IMR-90 (cell line): ENCODE measurements around the gene TXNL4A. TPM values are rescaled to one million over a fixed set of nuclear protein-coding genes. Genes with fewer than 3 reads are reported as not detected.

Experiments used
- ATAC-seq: fragments of 200-7000 bp; cut with Tn5 transposase; 2 replicates; pipeline ENCODE4 v1.9.1; 2020; ENCODE audit warnings: low read depth, mild to moderate bottlenecking, moderate library complexity
- BruUV-seq: library from RNA; stranded (reverse); fragments of 400-500 nt; replicated peaks from 2 replicates; lab custom pipeline; 2021; lab: Mats Ljungman, UMichigan
- CTCF ChIA-PET: fragments of 300-600 bp; formaldehyde crosslinking; extraction: SDS; loops from one replicate; lab custom pipeline; 2021; ENCODE audit warnings: antibody characterized with exemption; lab: Yijun Ruan, JAX
- POLR2A ChIA-PET: fragments of 300-600 bp; sonication (Branson Sonifier 250); formaldehyde crosslinking; loops from one replicate; lab custom pipeline; 2022; ENCODE audit warnings: antibody characterized with exemption; ENCODE audit not compliant: unreplicated experiment; lab: Charles Lee
- DNase-seq: peaks from one replicate; pipeline ENCODE4 v3.0.0; 2013
- H2AFZ ChIP-seq: replicated peaks from 2 replicates; pipeline ENCODE3; 2013; ENCODE audit warnings: low read length, mild to moderate bottlenecking; ENCODE audit not compliant: poor library complexity
- H2AK5ac ChIP-seq: 2 replicates; pipeline ENCODE4 v1.6.1; 2013; ENCODE audit warnings: low read depth, low read length, inconsistent platforms
- H2AK9ac ChIP-seq: replicated peaks from 2 replicates; pipeline ENCODE3; 2013; ENCODE audit warnings: mild to moderate bottlenecking, low read depth, low read length, moderate library complexity; ENCODE audit not compliant: poor library complexity
- H2BK120ac ChIP-seq: 2 replicates; pipeline ENCODE4 v1.6.1; 2013; ENCODE audit warnings: low read depth, low read length, inconsistent platforms
- H2BK15ac ChIP-seq: 3 replicates; pipeline ENCODE4 v1.6.1; 2013; ENCODE audit warnings: low read depth, low read length, inconsistent platforms
- H2BK20ac ChIP-seq: 2 replicates; pipeline ENCODE4 v1.6.1; 2013; ENCODE audit warnings: low read depth, mild to moderate bottlenecking, inconsistent platforms, low read length, moderate library complexity
- H2BK5ac ChIP-seq: 2 replicates; pipeline ENCODE4 v1.6.1; 2013; ENCODE audit warnings: mild to moderate bottlenecking, low read depth, low read length, inconsistent platforms; ENCODE audit not compliant: poor library complexity, severe bottlenecking
- H3K14ac ChIP-seq: replicated peaks from 2 replicates; pipeline ENCODE4 v1.6.1; 2013; ENCODE audit warnings: low read depth, low read length, inconsistent platforms
- H3K18ac ChIP-seq: 2 replicates; pipeline ENCODE4 v1.6.1; 2013; ENCODE audit warnings: low read depth, low read length, control low read depth
- H3K23ac ChIP-seq: 2 replicates; pipeline ENCODE4 v1.6.1; 2013; ENCODE audit warnings: low read depth, low read length, inconsistent platforms
- H3K27ac ChIP-seq: 2 replicates; pipeline ENCODE4 v1.5.1; 2013; ENCODE audit warnings: mild to moderate bottlenecking, control low read depth, low read length; ENCODE audit not compliant: insufficient read depth
- H3K27me3 ChIP-seq: 2 replicates; pipeline ENCODE4 v1.6.1; 2013; ENCODE audit warnings: low read length; ENCODE audit not compliant: control insufficient read depth, insufficient read depth
- H3K36me3 ChIP-seq: 2 replicates; pipeline ENCODE4 v1.6.1; 2013; ENCODE audit warnings: low read length, mixed read lengths; ENCODE audit not compliant: control insufficient read depth, insufficient read depth
- H3K4ac ChIP-seq: 2 replicates; pipeline ENCODE4 v1.6.1; 2013; ENCODE audit warnings: low read depth, low read length, inconsistent platforms
- H3K4me1 ChIP-seq: 2 replicates; pipeline ENCODE4 v1.6.1; 2013; ENCODE audit warnings: low read length, mixed read lengths; ENCODE audit not compliant: control insufficient read depth, insufficient read depth
- H3K4me2 ChIP-seq: 2 replicates; pipeline ENCODE4 v1.6.1; 2013; ENCODE audit warnings: low read depth, mild to moderate bottlenecking, control low read depth, low read length, moderate library complexity
- H3K4me3 ChIP-seq: 2 replicates; pipeline ENCODE4 v1.5.1; 2013; ENCODE audit warnings: low read depth, mild to moderate bottlenecking, control low read depth, low read length, moderate library complexity; ENCODE audit not compliant: insufficient read depth
- H3K56ac ChIP-seq: 2 replicates; pipeline ENCODE4 v1.6.1; 2013; ENCODE audit warnings: low read length, inconsistent platforms; ENCODE audit not compliant: insufficient read depth; ENCODE audit errors: extremely low read depth
- H3K79me1 ChIP-seq, 2 experiments: 2 replicates each; pipeline ENCODE4 v1.6.1; 2013; ENCODE audit warnings: low read length in 2 of 2, inconsistent platforms in 1 of 2, low read depth in 1 of 2
- H3K9ac ChIP-seq: 2 replicates; pipeline ENCODE4 v1.6.1; 2013; ENCODE audit warnings: low read depth, low read length, control low read depth
- H3K9me1 ChIP-seq: 2 replicates; pipeline ENCODE4 v1.6.1; 2013; ENCODE audit warnings: low read length, inconsistent platforms; ENCODE audit not compliant: insufficient read depth
- H3K9me3 ChIP-seq: 2 replicates; pipeline ENCODE4 v1.6.1; 2013; ENCODE audit warnings: low read length; ENCODE audit not compliant: control insufficient read depth, insufficient read depth
- H4K20me1 ChIP-seq: 2 replicates; pipeline ENCODE4 v1.6.1; 2013; ENCODE audit warnings: low read length, inconsistent platforms; ENCODE audit not compliant: insufficient read depth
- H4K5ac ChIP-seq: 2 replicates; pipeline ENCODE4 v1.6.1; 2013; ENCODE audit warnings: mild to moderate bottlenecking, low read depth, low read length, control low read depth
- H4K8ac ChIP-seq, 2 experiments: 2 replicates each; pipeline ENCODE4 v1.6.1; 2013; ENCODE audit warnings: low read depth in 2 of 2, low read length in 2 of 2, control low read depth in 1 of 2, inconsistent platforms in 1 of 2
- H4K91ac ChIP-seq: 2 replicates; pipeline ENCODE4 v1.6.1; 2013; ENCODE audit warnings: low read depth, low read length, inconsistent platforms; ENCODE audit not compliant: insufficient read depth
- BHLHE40 ChIP-seq: fragments of 150-350 bp; IDR thresholded peaks from 2 replicates; pipeline ENCODE4 v1.6.1; 2016; ENCODE audit warnings: mild to moderate bottlenecking, low read depth, low read length
- CEBPB ChIP-seq: IDR thresholded peaks from 2 replicates; pipeline ENCODE4 v1.6.1; 2012; ENCODE audit warnings: low read depth, low read length, improper control_type of control experiment
- FOS ChIP-seq: fragments of 150-350 bp; IDR thresholded peaks from 2 replicates; pipeline ENCODE4 v1.6.1; 2016; ENCODE audit warnings: low read depth, low read length
- MAFK ChIP-seq: IDR thresholded peaks from 2 replicates; pipeline ENCODE4 v1.6.1; 2012; ENCODE audit warnings: low read depth, low read length, improper control_type of control experiment
- MAZ ChIP-seq: IDR thresholded peaks from 2 replicates; pipeline ENCODE4 v1.6.1; 2012; ENCODE audit warnings: low read depth, mild to moderate bottlenecking, low read length, improper control_type of control experiment, moderate library complexity, borderline replicate concordance
- MXI1 ChIP-seq: IDR thresholded peaks from 2 replicates; pipeline ENCODE4 v1.6.1; 2012; ENCODE audit warnings: low read depth, mild to moderate bottlenecking, low read length, moderate library complexity, borderline replicate concordance
- NFE2L2 ChIP-seq: fragments of 150-350 bp; IDR thresholded peaks from 2 replicates; pipeline ENCODE4 v1.6.1; 2016; ENCODE audit warnings: low read depth, mild to moderate bottlenecking, low read length
- RCOR1 ChIP-seq: IDR thresholded peaks from 2 replicates; pipeline ENCODE4 v1.6.1; 2012; ENCODE audit warnings: mild to moderate bottlenecking, low read length, improper control_type of control experiment; ENCODE audit not compliant: insufficient replicate concordance
- SMC3 ChIP-seq: fragments of 150-350 bp; IDR thresholded peaks from 2 replicates; pipeline ENCODE4 v1.6.1; 2016; ENCODE audit warnings: low read depth, mild to moderate bottlenecking, antibody characterized with exemption, low read length, moderate library complexity
- USF2 ChIP-seq: fragments of 150-350 bp; IDR thresholded peaks from 2 replicates; pipeline ENCODE4 v1.6.1; 2017; ENCODE audit warnings: mild to moderate bottlenecking, antibody characterized with exemption, low read length, low read depth
- WGBS, 2 experiments: methylation state at CpG; one replicate each; pipeline versions ENCODE4 v1.1.5 to v1.1.7; 2013; ENCODE audit warnings: missing lambda C conversion rate in 2 of 2; ENCODE audit not compliant: insufficient read length in 1 of 2; ENCODE audit errors: extremely low coverage in 2 of 2; 5-methylcytosine and 5-hydroxymethylcytosine counted together
- dilution Hi-C: fragments of 300-500 bp; cut with HindIII; formaldehyde crosslinking; loops from one replicate; pipeline ENCODE4 v1.14.3; 2018; ENCODE audit warnings: low sequenced_read_pairs; ENCODE audit not compliant: unreplicated experiment
- in situ Hi-C: fragments of 300-500 bp; cut with MboI; formaldehyde crosslinking; loops from 3 replicates; pipeline ENCODE4 v1.14.3; 2019; ENCODE audit warnings: low sequenced_read_pairs, inconsistent platforms, mixed read lengths
- intact Hi-C: fragments of 100-400 bp; cut with micrococcal nuclease; formaldehyde crosslinking; loops from 2 replicates; pipeline ENCODE4 v1.10.0; 2022
- polyA plus RNA-seq, 3 experiments: library from polyadenylated mRNA; depleted of rRNA; stranded (reverse); fragments of >200 nt; gene quantifications; 2 replicates each; pipeline ENCODE4 v1.2.3, GENCODE V29; 2012; ENCODE audit warnings: low replicate concordance in 1 of 3
- total RNA-seq: library from RNA; depleted of rRNA; stranded (reverse); fragments of >200 nt; gene quantifications from 2 replicates; pipeline ENCODE4 v1.2.3, GENCODE V29; 2012
- TF ChIP-seq, protein P1 (sequence below): conservative IDR thresholded peaks from 2 replicates; pipeline ENCODE4 v1.5.1; 2012; ENCODE audit warnings: mild to moderate bottlenecking, low read depth, low read length, improper control_type of control experiment

The TXNL4A gene
- total and polyA plus RNA-seq, 2 of the 4 experiments (the other 2 are of a cell fraction) = 38.7 to 103 TPM

- TF ChIP-seq MAFK (no peak), MXI1 (peak; percentile 82)
Measured at GRCh38 chr18:80033181-80034067, 45.1 kb upstream of the TXNL4A start (continued).

DNA sequence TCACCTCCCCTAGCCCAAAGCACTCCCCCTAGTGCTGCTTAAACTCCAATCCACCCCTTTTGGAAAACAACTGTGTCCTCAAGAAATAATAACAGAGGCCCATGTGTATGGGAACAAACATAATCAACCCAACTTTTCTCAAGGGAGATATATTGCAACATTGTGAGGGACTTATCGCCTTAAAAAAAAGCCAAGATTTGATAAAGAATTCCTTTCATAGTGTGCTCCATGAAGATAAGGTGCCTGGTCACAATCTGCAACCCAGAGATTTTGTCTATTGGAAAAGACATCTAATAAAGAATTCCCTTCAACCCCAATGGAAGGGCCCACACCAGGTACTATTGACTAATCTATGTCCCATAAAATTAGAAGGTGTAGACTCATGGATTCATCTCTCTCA lies 41.3 kb upstream of the TXNL4A start:
- Histone ChIP-seq H2AK5ac (no peak overlapping the region), H3K14ac (no peak overlapping the region), H3K9me1 (0 out of 2 replicates have a peak, but pooled peaks cover 2% of the 10 kb centered on the region), H3K9me3 (peaks cover 10% of the 10 kb centered on the region), H4K5ac (no peak overlapping the region), H2BK15ac (no peak overlapping the region), H3K79me1 (peaks cover 0 to 13% of the 10 kb centered on the region in 2 experiments; a peak in 2 of 4 replicates), H3K4ac (no peak overlapping the region), H3K36me3 (no peaks in the 10 kb centered on the region), H3K9ac (no peak overlapping the region), H3K4me3 (no peak overlapping the region), H3K23ac (no peak overlapping the region), H4K91ac (no peak overlapping the region), H3K56ac (no peak overlapping the region), H2AK9ac (no peak overlapping the region), H3K27me3 (no peaks in the 10 kb centered on the region), H3K18ac (no peak overlapping the region), H3K4me2 (no peak overlapping the region), H2BK20ac (no peak overlapping the region), H2AFZ (no peak overlapping the region), H2BK120ac (no peak overlapping the region), H4K8ac (no peak overlapping the region), H4K20me1 (no peaks in the 10 kb centered on the region), H3K4me1 (no peaks in the 10 kb centered on the region), H3K27ac (no peak overlapping the region), H2BK5ac (no peak overlapping the region)
- POLR2A ChIA-PET = no interaction called here
- no peak for DNase-seq
- in situ Hi-C loops (no loop called here), intact Hi-C loops (loop anchor here (10.0 kb wide), 1 partner anchor 335 kb away; no protein-coding TSS in a partner anchor), dilution Hi-C loops (no loop called here)
- BruUV-seq = no TSS peak
- no peak for TF ChIP-seq MXI1
- no peak for TF ChIP-seq NFE2L2
- TF ChIP-seq SMC3 = no peak
- no peak for TF ChIP-seq MAZ
- no peak for TF ChIP-seq USF2
- no peak for TF ChIP-seq RCOR1
- no peak for TF ChIP-seq BHLHE40
- TF ChIP-seq FOS = no peak
- TF ChIP-seq CEBPB = no peak
- TF ChIP-seq, protein P1, sequence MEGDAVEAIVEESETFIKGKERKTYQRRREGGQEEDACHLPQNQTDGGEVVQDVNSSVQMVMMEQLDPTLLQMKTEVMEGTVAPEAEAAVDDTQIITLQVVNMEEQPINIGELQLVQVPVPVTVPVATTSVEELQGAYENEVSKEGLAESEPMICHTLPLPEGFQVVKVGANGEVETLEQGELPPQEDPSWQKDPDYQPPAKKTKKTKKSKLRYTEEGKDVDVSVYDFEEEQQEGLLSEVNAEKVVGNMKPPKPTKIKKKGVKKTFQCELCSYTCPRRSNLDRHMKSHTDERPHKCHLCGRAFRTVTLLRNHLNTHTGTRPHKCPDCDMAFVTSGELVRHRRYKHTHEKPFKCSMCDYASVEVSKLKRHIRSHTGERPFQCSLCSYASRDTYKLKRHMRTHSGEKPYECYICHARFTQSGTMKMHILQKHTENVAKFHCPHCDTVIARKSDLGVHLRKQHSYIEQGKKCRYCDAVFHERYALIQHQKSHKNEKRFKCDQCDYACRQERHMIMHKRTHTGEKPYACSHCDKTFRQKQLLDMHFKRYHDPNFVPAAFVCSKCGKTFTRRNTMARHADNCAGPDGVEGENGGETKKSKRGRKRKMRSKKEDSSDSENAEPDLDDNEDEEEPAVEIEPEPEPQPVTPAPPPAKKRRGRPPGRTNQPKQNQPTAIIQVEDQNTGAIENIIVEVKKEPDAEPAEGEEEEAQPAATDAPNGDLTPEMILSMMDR = no peak
- CTCF ChIA-PET = no interaction called here
- no CpG with 5 or more reads among the region's 1 CpG for WGBS, 2 experiments
- no peak for ATAC-seq
